Neural progenitor cell (in vitro differentiated cells): ENCODE data around the gene VWA2. TPM values are rescaled to one million over a fixed set of nuclear protein-coding genes. Genes with fewer than 3 reads are reported as not detected.

ENCODE experiments used
- DNase-seq: peaks from one replicate; pipeline ENCODE4 v3.0.0-alpha.2; 2016; ENCODE audit warnings: low spot score
- H2AFZ ChIP-seq: fragments of 200-600 bp; sonication (generic); replicated peaks from 2 replicates; pipeline ENCODE4 v1.6.1; 2016; ENCODE audit warnings: antibody characterized with exemption
- H3F3A ChIP-seq: fragments of 200-600 bp; sonication (generic); 2 replicates; pipeline ENCODE4 v1.6.1; 2016; ENCODE audit warnings: antibody characterized with exemption, low read depth
- H3K27ac ChIP-seq: fragments of 200-600 bp; sonication (generic); 2 replicates; pipeline ENCODE4 v1.5.1; 2016; ENCODE audit warnings: mild to moderate bottlenecking
- H3K27me3 ChIP-seq: fragments of 200-600 bp; sonication (generic); 2 replicates; pipeline ENCODE4 v1.6.1; 2016; ENCODE audit warnings: mild to moderate bottlenecking, moderate library complexity
- H3K36me3 ChIP-seq: fragments of 200-600 bp; sonication (generic); 2 replicates; pipeline ENCODE4 v1.5.1; 2016
- H3K4me1 ChIP-seq: fragments of 200-600 bp; sonication (generic); 2 replicates; pipeline ENCODE4 v1.6.1; 2016; ENCODE audit warnings: mixed run types
- H3K4me2 ChIP-seq: fragments of 200-600 bp; sonication (generic); 2 replicates; pipeline ENCODE4 v1.6.1; 2016
- H3K4me3 ChIP-seq: fragments of 200-600 bp; sonication (generic); 2 replicates; pipeline ENCODE4 v1.5.1; 2016
- H3K79me2 ChIP-seq: fragments of 200-600 bp; sonication (generic); 2 replicates; pipeline ENCODE4 v1.6.1; 2016; ENCODE audit warnings: low read depth
- H3K9ac ChIP-seq: fragments of 200-600 bp; sonication (generic); 2 replicates; pipeline ENCODE4 v1.6.1; 2016
- H3K9me3 ChIP-seq: fragments of 200-600 bp; sonication (generic); 2 replicates; pipeline ENCODE4 v1.5.1; 2016; ENCODE audit warnings: low read depth
- H4K20me1 ChIP-seq: fragments of 200-600 bp; sonication (generic); 2 replicates; pipeline ENCODE4 v1.6.1; 2016; ENCODE audit warnings: low read depth
- H3K27ac Mint-ChIP-seq: 3 replicates; pipeline ENCODE4 v1.8.0; 2021; ENCODE audit warnings: mixed read lengths
- H3K27me3 Mint-ChIP-seq: 2 replicates; pipeline ENCODE4 v1.8.0; 2022; ENCODE audit warnings: low read depth, mild to moderate bottlenecking, inconsistent platforms, moderate library complexity, mixed read lengths; ENCODE audit not compliant: insufficient read depth
- H3K36me3 Mint-ChIP-seq: 3 replicates; pipeline ENCODE4 v1.8.0; 2021; ENCODE audit warnings: mixed read lengths
- H3K4me1 Mint-ChIP-seq: 3 replicates; pipeline ENCODE4 v1.8.0; 2021; ENCODE audit warnings: mixed read lengths
- H3K4me3 Mint-ChIP-seq: 3 replicates; pipeline ENCODE4 v1.8.0; 2021; ENCODE audit warnings: mild to moderate bottlenecking, moderate library complexity, mixed read lengths
- H3K9me3 Mint-ChIP-seq: 3 replicates; pipeline ENCODE4 v1.8.0; 2020; ENCODE audit warnings: mixed read lengths
- EZH2 ChIP-seq: fragments of 200-600 bp; sonication (generic); IDR thresholded peaks from 2 replicates; pipeline ENCODE4 v1.6.1; 2017; ENCODE audit warnings: antibody characterized with exemption, mild to moderate bottlenecking, moderate library complexity
- EZH2phosphoT487 ChIP-seq: fragments of 200-600 bp; sonication (generic); IDR thresholded peaks from 2 replicates; pipeline ENCODE4 v1.6.1; 2017; ENCODE audit warnings: antibody characterized with exemption
- total RNA-seq: library from RNA; depleted of rRNA; stranded (reverse); fragments of >200 nt; gene quantifications from 2 replicates; pipeline ENCODE4 v1.2.3, GENCODE V29; 2015; ENCODE audit warnings: low replicate concordance
- TF ChIP-seq, protein P1 (sequence below): fragments of 200-600 bp; sonication (generic); IDR thresholded peaks from 2 replicates; pipeline ENCODE4 v1.5.1; 2017; ENCODE audit warnings: antibody characterized with exemption, mild to moderate bottlenecking

The VWA2 gene
- total RNA-seq, 1 donor from 2014 or later = not detected

DNA sequence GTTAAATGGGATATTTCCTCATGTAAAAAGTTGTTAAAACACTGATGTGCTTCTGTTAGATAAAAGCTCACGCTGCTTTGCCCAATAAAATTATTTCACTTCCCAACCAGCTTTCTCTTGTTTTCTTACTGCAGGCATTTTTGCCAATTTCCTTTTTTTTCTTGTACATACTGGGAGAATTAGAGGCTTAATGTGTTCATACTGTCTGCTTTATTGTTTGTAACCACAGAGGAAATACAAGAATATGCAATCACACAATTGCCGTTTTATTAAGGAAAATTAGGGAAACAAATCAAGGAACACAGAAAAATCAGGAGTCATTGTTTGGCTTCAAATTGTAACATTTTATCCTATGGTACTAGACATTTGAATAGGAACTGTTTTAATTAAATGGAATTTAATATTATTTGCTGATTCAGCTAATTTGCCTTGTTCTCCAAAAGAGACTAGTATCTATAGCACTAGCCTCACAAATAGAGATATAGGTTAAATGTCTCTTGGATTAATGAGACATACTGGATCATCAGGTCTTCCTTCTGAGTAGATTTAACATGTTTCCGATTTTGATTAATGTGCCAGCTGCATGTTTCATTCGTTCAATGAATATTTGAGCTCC is 6.4 kb upstream of the VWA2 start:
- Histone ChIP-seq H3K27ac (no peak overlapping the region), H3K4me2 (no peak overlapping the region), H3F3A (no peaks in the 10 kb centered on the region), H3K36me3 (no peaks in the 10 kb centered on the region), H3K9ac (no peak overlapping the region), H3K4me3 (no peak overlapping the region), H3K27me3 (peaks cover 5% of the 10 kb centered on the region), H4K20me1 (no peaks in the 10 kb centered on the region), H3K4me1 (no peaks in the 10 kb centered on the region), H2AFZ (no peak overlapping the region), H3K9me3 (no peaks in the 10 kb centered on the region), H3K79me2 (no peaks in the 10 kb centered on the region)
- H3K36me3 Mint-ChIP-seq = no peaks in the 10 kb centered on the region
- DNase-seq = no peak
- no peak overlapping the region for H3K4me3 Mint-ChIP-seq
- no peaks in the 10 kb centered on the region for H3K9me3 Mint-ChIP-seq
- TF ChIP-seq EZH2 (no peak), EZH2phosphoT487 (no peak)
- TF ChIP-seq, protein P1, sequence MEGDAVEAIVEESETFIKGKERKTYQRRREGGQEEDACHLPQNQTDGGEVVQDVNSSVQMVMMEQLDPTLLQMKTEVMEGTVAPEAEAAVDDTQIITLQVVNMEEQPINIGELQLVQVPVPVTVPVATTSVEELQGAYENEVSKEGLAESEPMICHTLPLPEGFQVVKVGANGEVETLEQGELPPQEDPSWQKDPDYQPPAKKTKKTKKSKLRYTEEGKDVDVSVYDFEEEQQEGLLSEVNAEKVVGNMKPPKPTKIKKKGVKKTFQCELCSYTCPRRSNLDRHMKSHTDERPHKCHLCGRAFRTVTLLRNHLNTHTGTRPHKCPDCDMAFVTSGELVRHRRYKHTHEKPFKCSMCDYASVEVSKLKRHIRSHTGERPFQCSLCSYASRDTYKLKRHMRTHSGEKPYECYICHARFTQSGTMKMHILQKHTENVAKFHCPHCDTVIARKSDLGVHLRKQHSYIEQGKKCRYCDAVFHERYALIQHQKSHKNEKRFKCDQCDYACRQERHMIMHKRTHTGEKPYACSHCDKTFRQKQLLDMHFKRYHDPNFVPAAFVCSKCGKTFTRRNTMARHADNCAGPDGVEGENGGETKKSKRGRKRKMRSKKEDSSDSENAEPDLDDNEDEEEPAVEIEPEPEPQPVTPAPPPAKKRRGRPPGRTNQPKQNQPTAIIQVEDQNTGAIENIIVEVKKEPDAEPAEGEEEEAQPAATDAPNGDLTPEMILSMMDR = no peak
- peaks cover 6% of the 10 kb centered on the region for H3K4me1 Mint-ChIP-seq
- no peak overlapping the region for H3K27ac Mint-ChIP-seq
- peaks cover 4% of the 10 kb centered on the region for H3K27me3 Mint-ChIP-seq

DNA sequence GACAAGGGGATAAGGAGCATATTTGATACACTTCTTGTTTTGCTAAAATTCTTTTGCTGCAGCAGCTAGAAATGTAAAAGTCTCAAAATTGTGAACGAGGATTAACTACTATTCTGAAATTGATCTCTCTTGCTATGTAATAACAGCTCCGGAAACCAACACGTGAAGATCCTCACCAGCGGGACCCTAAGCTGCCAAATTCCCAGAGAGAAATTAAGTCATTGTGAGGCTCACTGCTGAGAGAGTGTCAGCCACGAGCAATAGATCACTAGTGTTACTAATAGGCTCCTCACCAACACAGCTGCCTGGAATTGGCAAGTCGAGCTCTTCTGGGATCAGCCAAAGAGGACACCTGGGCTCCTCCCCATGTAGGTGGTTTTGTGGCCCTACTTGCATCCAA is 5.6 kb upstream of the VWA2 start:
- no peaks in the 10 kb centered on the region for H3K79me2 ChIP-seq
- no peaks in the 10 kb centered on the region for H3K36me3 ChIP-seq
- H3K4me3 ChIP-seq = no peak overlapping the region
- TF ChIP-seq, protein P1 = no peak
- TF ChIP-seq EZH2phosphoT487 (no peak), EZH2 (no peak)
- no peak overlapping the region for H2AFZ ChIP-seq
- H3K9me3 ChIP-seq = no peaks in the 10 kb centered on the region
- Mint-ChIP-seq H3K4me3 (no peak overlapping the region), H3K27me3 (peaks cover 11% of the 10 kb centered on the region), H3K27ac (no peak overlapping the region), H3K36me3 (no peaks in the 10 kb centered on the region), H3K4me1 (peaks cover 6% of the 10 kb centered on the region), H3K9me3 (no peaks in the 10 kb centered on the region)
- H3K4me2 ChIP-seq = no peak overlapping the region
- H3F3A ChIP-seq = no peaks in the 10 kb centered on the region
- H4K20me1 ChIP-seq = no peaks in the 10 kb centered on the region
- H3K4me1 ChIP-seq = no peaks in the 10 kb centered on the region
- DNase-seq = no peak
- no peak overlapping the region for H3K9ac ChIP-seq
- H3K27ac ChIP-seq = no peak overlapping the region
- H3K27me3 ChIP-seq = peaks cover 13% of the 10 kb centered on the region

DNA sequence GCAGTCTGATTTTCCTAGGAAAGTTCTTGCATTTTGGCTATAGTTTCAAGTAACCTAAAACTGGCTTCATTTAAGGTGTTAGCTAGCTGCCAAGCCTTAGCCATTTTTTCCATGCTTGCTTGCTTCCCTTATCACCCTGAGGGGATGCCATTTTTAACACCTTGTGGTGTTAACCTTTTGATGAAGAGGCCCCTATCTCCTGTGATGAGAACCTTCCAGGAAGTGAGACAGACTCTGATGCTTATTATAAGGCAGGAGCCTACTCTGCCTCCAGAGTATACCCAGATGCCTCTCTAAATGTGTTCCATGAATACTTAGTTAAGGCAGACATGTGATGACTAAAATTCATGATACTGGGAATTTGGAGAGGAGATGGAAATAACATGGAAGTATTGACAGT is 4.9 kb upstream of the VWA2 start:
- H3K4me1 Mint-ChIP-seq = peaks cover 6% of the 10 kb centered on the region
- H4K20me1 ChIP-seq = no peaks in the 10 kb centered on the region
- H3K4me3 Mint-ChIP-seq = no peak overlapping the region
- H3K9ac ChIP-seq = no peak overlapping the region
- no peaks in the 10 kb centered on the region for H3K36me3 Mint-ChIP-seq
- H3F3A ChIP-seq = no peaks in the 10 kb centered on the region
- H3K4me1 ChIP-seq = peaks cover 6% of the 10 kb centered on the region
- H3K36me3 ChIP-seq = no peaks in the 10 kb centered on the region
- H3K4me2 ChIP-seq = no peak overlapping the region
- no peak overlapping the region for H3K27ac ChIP-seq
- no peak overlapping the region for H3K27ac Mint-ChIP-seq
- H3K79me2 ChIP-seq = no peaks in the 10 kb centered on the region
- DNase-seq = no peak
- H3K9me3 Mint-ChIP-seq = no peaks in the 10 kb centered on the region
- H2AFZ ChIP-seq = no peak overlapping the region
- no peak overlapping the region for H3K4me3 ChIP-seq
- peaks cover 17% of the 10 kb centered on the region for H3K27me3 Mint-ChIP-seq
- TF ChIP-seq EZH2 (no peak), EZH2phosphoT487 (no peak)
- TF ChIP-seq, protein P1 = no peak
- H3K9me3 ChIP-seq = no peaks in the 10 kb centered on the region
- H3K27me3 ChIP-seq = peaks cover 19% of the 10 kb centered on the region
